ENCODE measurements around the gene C4orf36.
"Not testable (repeated sequence)": the region's sequence is repeated elsewhere in the genome, so short reads cannot be mapped to it uniquely, and the experiment has no call there.

C4orf36 gene

GRCh38 chr4:86917212-86918039 is 25.2 kb upstream of the C4orf36 start:
- DNase-seq (ENCODE audit: low read depth in 2 of 2, low spot score in 1 of 2) = no peak

DNA sequence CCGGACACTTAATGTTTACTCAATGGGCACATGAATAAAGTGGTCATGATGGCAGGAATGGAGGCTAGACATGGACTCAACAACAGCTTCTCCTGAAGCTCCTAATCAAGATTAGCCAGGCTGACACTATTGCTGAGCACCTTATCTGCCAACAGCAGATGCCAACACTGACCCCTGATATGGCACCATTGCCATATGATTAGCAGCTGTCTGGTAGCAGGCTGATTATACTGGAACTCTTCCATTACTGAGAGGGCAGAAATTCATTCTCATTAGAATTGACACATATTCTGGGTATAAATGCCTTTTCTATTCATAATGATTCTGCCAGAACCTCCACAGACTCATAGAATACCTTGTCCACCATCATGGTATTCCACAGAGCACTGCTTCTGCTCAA is 24.2 kb upstream of the C4orf36 start:
- DNase-seq (ENCODE audit: low read depth in 2 of 2, low spot score in 1 of 2) = no peak

- no peak for DNase-seq (ENCODE audit: low read depth in 2 of 2, low spot score in 1 of 2)
These were observed 18.8 kb upstream of the C4orf36 start for GRCh38 chr4:86910820-86911684.

DNA sequence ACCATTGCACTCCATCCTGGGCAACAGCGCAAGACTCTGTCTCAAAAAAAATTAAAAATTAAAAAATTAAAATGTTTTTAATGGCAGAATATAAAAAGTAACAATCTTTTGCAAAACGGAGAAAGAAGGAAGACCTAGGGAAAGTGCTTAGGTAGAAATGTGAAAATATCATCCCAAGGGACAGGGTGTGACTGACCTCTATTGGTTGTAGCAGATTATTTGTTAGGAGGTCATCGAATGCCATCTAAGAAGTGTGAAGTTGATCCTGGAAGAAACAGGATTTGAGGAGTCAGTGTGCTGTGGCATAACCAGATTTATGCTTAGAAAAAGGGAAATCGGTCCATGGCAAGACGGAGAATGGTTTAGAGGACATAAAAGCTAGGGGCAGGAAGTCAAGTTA is 18.1 kb upstream of the C4orf36 start:
- DNase-seq (ENCODE audit: low read depth in 2 of 2, low spot score in 1 of 2) = no peak

GRCh38 chr4:86909546-86910295 is 17.5 kb upstream of the C4orf36 start:
- DNase-seq (ENCODE audit: low read depth in 2 of 2, low spot score in 1 of 2) = no peak

GRCh38 chr4:86908251-86908657 is 16.0 kb upstream of the C4orf36 start:
- no peak for DNase-seq (ENCODE audit: low read depth in 2 of 2, low spot score in 1 of 2)

DNA sequence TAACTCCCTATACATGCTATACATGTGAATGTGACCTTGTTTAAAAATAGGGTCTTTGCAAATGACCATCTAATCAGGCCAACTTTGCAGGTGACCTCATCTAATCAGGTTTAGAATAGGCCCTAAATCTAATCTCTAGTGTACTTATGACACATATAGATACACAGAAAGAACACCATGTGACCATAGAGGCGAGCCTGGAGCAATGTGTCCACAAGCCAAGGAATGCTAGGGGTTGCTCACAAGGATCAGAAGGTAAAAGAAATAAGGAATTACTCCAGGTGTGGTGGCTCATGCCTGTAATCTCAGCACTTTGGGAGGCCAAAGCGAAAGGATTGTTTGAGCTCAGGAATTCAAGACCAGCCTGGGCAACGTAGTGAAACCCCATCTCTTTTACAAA is 9.6 kb upstream of the C4orf36 start:
- no peak for DNase-seq (ENCODE audit: low read depth in 2 of 2, low spot score in 1 of 2)

GRCh38 chr4:86898562-86898961 is 6.3 kb upstream of the C4orf36 start:
- no peak for DNase-seq (ENCODE audit: low read depth in 2 of 2, low spot score in 1 of 2)

GRCh38 chr4:86896596-86896995 is 4.4 kb upstream of the C4orf36 start:
- no peak for DNase-seq (ENCODE audit: low read depth in 2 of 2, low spot score in 1 of 2)

- DNase-seq (ENCODE audit: low read depth in 2 of 2, low spot score in 1 of 2) = no peak
These were observed 3.7 kb upstream of the C4orf36 start for GRCh38 chr4:86895692-86896488.

DNA sequence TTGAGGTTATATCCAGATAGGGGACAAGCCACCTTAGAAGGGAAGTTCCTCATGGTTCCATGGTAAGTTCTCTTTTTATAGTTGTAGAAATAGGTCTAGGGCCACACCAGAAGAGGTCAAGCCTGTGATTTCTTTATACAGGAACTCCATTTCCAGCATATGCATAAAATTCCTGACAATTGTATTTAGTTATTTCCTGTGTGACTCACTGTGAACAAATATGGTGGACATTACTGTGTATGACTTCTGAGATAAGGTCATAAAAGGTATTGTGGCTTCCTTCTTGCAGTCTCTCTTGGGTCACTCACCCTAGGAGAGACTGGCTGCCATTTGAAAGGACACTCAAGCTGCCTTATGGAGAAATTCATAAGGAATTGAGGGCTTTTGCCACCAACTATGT is 2.2 kb upstream of the C4orf36 start:
- no peak for DNase-seq (ENCODE audit: low read depth in 2 of 2, low spot score in 1 of 2)

DNA sequence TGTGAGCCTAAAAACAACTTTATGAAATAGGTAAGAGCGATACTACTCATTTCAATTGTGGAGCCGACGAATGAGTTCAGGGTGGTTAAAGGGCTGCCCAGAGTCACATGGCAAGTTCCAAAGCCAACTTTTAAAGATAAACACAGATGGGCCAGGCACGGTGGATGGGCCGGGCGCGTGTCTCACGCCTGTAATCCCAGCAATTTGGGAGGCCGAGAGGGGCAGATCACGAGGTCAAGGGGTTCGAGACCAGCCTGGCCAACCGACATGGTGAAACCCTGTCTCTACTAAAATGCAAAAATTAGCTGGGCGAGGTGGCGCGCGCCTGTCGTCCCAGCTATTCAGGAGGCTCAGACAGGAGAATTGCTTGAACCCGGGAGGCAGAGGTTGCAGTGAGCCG is 914 bp upstream of the C4orf36 start:
- no peak for DNase-seq (ENCODE audit: low read depth in 2 of 2, low spot score in 1 of 2)

DNA sequence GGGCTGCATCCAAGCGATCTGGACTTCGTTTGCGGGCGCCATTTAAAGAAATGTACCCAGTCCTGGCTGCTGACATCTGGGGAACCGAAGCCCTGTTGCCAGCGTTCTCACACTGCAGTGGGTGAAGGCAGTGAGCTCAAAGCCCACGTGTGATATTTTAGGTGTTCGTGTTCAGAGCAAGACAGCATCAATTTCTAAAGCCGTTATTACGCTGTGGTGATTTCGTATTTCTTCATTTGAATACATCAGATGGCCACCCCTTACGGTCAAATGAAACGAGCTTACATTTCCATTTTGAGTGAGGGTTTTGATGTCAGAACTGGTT is 376 bp upstream of the C4orf36 start:
- DNase-seq (ENCODE audit: low read depth in 2 of 2, low spot score in 1 of 2) = no peak

- DNase-seq (ENCODE audit: low read depth in 2 of 2, low spot score in 1 of 2) = no peak
These were observed 1.4 kb downstream of the C4orf36 start for GRCh38 chr4:86890790-86891189.

GRCh38 chr4:86879641-86880040 is 12.6 kb downstream of the C4orf36 start:
- DNase-seq (ENCODE audit: low read depth in 2 of 2, low spot score in 1 of 2) = no peak

DNA sequence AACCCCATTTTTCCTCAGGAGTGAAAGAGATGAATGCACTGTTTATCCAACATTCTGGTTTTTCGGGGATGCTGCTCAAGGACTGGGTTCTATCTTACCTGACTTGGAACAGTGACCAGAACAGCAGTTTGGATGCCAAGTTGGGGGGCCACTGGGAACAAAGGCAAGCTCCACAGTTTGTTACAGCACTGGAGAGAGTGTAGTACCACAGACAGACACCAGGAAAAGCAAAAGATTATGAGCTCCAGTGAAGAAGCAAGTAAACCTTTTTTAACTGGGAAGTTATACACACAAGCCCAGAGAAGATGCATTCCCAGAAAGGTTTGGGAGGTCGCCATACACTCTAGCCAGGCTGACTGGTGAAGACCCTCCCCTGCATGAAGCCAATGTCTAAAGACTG is 13.6 kb downstream of the C4orf36 start:
- DNase-seq (ENCODE audit: low read depth in 2 of 2, low spot score in 1 of 2) = no peak

- DNase-seq (ENCODE audit: low read depth in 2 of 2, low spot score in 1 of 2) = no peak
These were observed 15.1 kb downstream of the C4orf36 start for GRCh38 chr4:86876894-86877685.

DNA sequence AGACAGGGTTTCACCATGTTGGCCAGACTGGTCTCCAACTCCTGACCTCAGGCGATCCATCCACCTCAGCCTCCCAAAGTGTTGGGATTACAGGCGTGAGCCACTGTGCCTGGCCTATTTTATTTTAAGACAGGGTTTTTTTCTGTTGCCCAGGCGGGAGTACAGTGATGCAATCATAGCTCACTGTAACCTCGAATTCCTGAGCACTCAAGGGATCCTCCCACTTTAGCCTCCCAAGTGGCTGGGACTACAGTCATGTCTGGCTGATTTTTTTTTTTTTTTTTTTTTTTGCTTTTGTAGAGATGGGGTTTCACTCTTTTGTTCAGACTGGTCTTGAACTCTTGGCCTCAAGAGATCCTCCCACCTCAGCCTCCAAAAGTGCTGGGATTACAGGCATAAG is 16.8 kb downstream of the C4orf36 start:
- DNase-seq (ENCODE audit: low read depth in 2 of 2, low spot score in 1 of 2) = not testable (repeated sequence)

- DNase-seq (ENCODE audit: low read depth in 2 of 2, low spot score in 1 of 2) = no peak
These were observed 20.1 kb downstream of the C4orf36 start for GRCh38 chr4:86872135-86872534.

- no peak for DNase-seq (ENCODE audit: low read depth in 2 of 2, low spot score in 1 of 2)
These were observed 21.7 kb downstream of the C4orf36 start for GRCh38 chr4:86870442-86871069.
